ENCODE results near the gene GMPR.

The GMPR gene

GRCh38 chr6:16306334-16306733, 67.9 kb downstream of the GMPR start:
- no peak for DNase-seq

GRCh38 chr6:16311763-16312162, 73.4 kb downstream of the GMPR start:
- DNase-seq, result no peak

- no peak for DNase-seq
Measured at GRCh38 chr6:16313732-16314131, 75.3 kb downstream of the GMPR start.

GRCh38 chr6:16314296-16314695, 75.9 kb downstream of the GMPR start:
- no peak for DNase-seq

- DNase-seq, result peak; percentile 23
Measured at GRCh38 chr6:16316741-16317251, 78.4 kb downstream of the GMPR start.

- DNase-seq, result no peak
Measured at GRCh38 chr6:16318538-16318937, 80.2 kb downstream of the GMPR start.

GRCh38 chr6:16318953-16319720, 80.8 kb downstream of the GMPR start:
- DNase-seq, result no peak

- no peak for DNase-seq
Measured at GRCh38 chr6:16319813-16320532, 81.6 kb downstream of the GMPR start.

- DNase-seq, result no peak
Measured at GRCh38 chr6:16320533-16321340, 82.3 kb downstream of the GMPR start.

GRCh38 chr6:16321341-16321710, 82.9 kb downstream of the GMPR start:
- DNase-seq, result no peak

GRCh38 chr6:16321826-16322225, 83.4 kb downstream of the GMPR start:
- no peak for DNase-seq

GRCh38 chr6:16322666-16323312, 84.4 kb downstream of the GMPR start:
- DNase-seq, result peak; percentile 61

GRCh38 chr6:16324184-16324583, 85.8 kb downstream of the GMPR start:
- no peak for DNase-seq

GRCh38 chr6:16324606-16325225, 86.3 kb downstream of the GMPR start:
- DNase-seq, result no peak

- no peak for DNase-seq
Measured at GRCh38 chr6:16326531-16326930, 88.1 kb downstream of the GMPR start.

- no peak for DNase-seq
Measured at GRCh38 chr6:16326971-16327776, 88.8 kb downstream of the GMPR start.

GRCh38 chr6:16327777-16328325, 89.5 kb downstream of the GMPR start:
- DNase-seq, result no peak

- no peak for DNase-seq
Measured at GRCh38 chr6:16329233-16329632, 90.8 kb downstream of the GMPR start.

- peak; percentile 48 for DNase-seq
Measured at GRCh38 chr6:16331384-16332174, 93.2 kb downstream of the GMPR start.

- peak; percentile 55 for DNase-seq
Measured at GRCh38 chr6:16332175-16332542, 93.8 kb downstream of the GMPR start.
